NCI-H1694 (cell line): ENCODE results near the gene MPHOSPH6.
"Not testable (repeated sequence)": the region's sequence is repeated elsewhere in the genome, so short reads cannot be mapped to it uniquely, and the experiment has no call there.

Experiments used
- DNase-seq: peaks from one replicate; lab custom pipeline; 2025; lab: John Stamatoyannopoulos, UW

The MPHOSPH6 gene

DNA sequence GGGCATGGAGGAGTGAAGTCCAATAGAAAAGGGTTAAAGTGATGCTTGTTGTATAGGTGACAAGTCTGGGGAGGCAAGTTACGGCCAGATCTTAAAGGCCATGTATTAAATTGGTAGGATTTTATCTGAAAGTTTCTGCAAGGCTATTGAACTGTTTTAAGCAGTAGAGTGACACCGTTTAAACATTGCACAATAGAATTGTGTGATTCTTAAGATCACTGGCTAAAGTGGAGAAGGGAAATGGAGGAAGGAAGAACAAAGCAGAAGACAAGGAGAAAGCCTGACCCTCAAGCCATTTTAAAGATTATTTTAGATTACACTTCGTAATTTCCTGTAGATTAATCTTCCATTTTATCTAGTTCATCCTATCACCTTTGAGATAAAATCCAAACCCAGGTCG, 5.6 kb upstream of the MPHOSPH6 start:
- no peak for DNase-seq

DNA sequence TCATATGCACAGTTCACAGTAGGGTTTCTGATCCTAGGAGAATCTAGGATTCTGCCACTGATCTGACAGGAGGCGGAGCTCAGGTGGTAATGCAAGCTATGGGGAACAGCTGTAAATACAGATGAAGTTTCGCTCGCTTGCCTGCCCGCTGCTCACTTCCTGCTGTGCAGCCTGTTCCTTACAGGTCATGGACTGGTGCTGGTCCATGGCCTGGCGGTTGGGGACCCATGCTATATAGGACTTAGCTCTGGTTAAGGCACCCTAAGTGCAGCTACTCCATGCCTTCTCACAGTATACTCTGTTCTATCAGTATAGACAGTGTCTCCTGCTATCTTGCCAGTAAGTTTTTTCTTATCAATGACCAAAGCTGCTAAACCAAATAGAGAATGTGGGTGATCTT, 2.4 kb downstream of the MPHOSPH6 start:
- no peak for DNase-seq

DNA sequence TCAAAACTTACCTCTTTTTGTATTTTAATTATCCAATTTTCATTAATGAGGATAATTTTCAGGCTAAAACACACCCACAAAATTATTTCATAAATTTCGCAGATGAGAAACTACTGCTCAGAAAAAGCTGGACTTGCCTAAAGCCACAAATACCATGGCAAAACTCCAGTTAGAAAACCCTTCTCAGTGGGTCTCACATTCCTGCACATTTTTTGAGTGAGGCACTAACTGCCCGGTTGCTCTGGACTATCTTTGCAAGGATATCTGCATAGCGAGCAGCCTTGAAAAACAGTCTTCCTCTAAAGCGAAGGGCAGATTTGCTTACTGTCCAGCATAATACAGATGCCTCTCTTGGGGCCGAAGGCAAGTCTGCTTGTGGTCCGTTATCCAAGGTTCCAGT, 9.8 kb downstream of the MPHOSPH6 start:
- no peak for DNase-seq

DNA sequence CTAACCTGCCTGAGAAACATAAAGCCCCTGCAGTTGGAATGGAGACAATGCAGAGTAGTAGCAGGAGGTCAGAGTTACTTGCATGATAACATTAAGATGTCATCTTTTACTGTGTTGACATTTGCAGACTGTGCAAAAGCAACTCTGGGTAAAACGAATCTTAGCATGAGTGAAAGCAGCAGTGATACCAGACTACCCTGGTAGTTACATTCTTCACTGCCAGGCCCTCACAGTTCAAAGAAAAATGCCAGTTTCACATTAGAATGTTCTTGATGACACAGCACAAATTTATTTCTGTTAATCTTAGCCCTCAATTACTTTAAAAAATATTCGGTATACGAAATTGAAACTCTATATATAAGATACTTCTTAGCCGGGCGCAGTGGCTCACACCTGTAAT, 12.2 kb downstream of the MPHOSPH6 start:
- no peak for DNase-seq

DNA sequence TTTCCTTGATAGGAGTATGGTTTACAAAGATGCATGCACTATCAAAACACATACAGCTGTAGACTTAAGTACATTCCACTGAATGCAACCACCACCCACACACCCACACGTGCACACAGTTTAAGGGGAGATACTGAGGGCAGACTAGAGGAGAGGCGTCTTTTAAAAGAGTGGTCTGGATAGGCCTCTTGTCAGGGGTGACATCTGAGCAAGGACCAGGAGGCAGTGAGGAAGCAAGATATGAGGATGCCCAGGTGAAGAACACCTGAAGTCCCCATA, 12.6 kb downstream of the MPHOSPH6 start:
- no peak for DNase-seq

DNA sequence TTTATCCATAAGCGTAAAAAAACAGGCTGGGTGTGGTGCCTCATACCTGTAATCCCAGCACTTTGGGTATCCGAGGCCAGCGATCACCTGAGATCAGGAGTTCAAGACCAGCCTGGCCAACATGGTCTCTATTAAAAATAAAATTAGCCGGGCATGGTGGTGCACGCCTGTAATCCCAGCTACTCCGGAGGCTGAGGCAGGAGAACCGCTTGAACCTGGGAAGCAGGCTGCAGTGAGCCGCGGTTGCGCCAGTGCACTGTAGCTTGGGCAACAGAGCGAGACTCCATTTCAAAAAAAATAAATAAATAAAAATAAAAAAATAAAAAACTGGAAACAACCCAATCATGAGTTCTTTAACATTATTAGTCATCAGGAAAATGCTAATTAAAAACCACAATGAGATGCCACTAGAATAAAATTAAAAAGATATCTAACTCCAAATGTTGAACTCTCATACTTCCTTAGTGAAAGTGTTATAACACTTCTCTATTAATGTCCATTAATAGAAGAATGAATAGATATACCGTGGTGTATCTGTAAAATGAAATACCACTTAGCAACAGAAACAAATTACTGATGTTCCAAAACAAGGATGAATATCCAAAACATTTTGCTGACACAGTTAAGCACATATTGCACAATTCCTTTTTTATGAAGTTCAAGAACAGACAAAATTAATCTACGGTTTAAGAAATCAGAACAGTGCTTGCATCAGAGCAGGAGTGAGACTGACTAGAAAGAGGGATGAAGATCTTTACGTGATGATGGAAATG, 13.1 kb downstream of the MPHOSPH6 start:
- DNase-seq = no peak

DNA sequence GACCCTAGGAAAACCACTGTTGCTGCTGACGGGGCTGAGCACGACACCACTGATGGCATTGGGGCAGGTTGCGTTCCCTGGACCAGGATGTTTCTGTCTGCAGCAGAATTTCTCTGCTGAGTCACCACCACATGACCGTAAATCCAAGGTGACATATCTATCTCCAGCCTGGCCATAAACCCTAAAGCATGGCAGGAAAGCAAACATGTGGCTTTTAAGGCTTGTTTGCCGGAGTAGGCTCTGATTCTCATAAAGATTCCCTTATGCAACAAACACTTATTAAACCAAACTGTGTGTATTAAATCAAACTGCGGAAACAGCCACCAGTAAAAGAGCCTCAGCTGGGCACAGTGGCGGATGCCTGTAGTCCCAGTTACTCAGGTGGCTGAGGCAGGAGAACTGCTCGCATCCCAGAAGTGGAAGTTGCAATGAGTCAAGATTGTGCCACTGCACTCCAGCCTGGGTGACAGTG, 17.3 kb downstream of the MPHOSPH6 start:
- DNase-seq = no peak

DNA sequence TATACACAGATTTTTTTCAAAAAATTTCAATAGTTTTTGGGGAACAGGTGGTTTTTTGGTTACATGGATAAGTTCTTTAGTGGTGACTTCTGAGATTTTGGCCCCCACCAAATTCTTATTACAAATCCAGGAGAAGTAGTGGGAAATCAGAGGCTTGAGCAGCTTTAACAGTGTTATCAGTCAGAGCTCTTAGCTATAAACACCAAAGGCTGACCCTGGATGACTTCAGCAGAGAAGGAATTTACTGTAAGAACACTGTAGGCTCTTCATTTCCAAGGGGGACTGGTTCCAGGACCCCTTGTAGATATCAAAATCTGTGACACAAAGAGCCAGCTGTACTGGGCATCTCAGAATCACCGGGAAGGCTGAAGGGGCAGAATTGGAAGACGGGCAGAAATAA, 17.8 kb downstream of the MPHOSPH6 start:
- no peak for DNase-seq

DNA sequence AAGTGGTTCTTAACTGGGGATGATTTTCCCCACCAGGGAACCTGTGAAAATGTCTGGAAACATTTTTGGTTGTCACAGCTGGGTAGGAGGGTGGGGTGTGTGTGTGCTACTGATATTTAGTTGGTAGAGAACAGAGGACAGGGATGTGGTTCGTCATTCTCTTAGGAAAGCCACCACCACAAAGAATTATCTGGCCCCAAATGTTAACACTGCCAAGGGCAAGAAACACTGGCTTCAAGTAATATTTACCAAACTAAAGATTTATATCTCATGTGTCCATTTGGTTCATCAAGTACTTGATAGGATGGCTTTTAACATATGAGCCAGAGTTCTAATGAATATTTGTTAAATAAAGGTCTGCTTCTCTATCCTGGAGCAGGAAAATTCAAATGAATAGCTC, 19.5 kb downstream of the MPHOSPH6 start:
- DNase-seq = no peak

DNA sequence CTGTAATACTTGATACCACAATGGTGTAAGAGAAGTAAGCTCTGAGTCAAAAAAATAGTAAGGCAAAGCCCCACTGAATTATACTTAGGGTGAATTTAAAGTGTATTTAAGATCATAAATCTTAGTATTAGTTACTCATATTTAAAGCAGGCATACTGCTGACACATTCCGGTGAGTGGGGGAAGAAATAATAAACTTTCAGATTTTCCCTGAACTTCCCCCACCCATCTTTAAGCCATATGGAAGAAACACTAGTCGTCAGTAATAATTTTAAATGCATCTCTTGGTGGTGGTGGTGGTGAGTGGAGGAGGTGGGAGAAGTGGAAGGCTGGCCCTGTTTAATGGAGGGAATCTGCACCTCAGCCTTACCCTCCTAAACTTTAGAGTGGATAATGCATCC, 20.5 kb downstream of the MPHOSPH6 start:
- no peak for DNase-seq

DNA sequence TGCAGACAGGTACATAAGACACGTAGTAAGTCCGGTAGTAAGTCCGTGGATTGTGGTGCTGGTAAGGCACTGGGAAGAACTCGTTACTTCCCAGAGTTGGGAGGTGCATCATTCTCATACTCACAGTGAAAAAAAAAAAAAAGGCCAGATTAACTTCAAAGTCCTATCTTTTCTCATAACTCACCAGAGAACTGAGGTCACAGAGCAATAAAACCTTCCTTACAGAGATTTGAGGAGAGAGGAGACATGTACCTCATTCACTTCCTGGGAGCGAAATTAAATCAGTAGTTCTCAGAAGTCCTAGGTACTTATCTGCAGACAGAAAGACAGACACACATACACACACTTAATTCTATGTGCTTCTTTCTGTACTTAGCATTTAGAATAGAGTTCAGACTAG, 22.5 kb downstream of the MPHOSPH6 start:
- no peak for DNase-seq

DNA sequence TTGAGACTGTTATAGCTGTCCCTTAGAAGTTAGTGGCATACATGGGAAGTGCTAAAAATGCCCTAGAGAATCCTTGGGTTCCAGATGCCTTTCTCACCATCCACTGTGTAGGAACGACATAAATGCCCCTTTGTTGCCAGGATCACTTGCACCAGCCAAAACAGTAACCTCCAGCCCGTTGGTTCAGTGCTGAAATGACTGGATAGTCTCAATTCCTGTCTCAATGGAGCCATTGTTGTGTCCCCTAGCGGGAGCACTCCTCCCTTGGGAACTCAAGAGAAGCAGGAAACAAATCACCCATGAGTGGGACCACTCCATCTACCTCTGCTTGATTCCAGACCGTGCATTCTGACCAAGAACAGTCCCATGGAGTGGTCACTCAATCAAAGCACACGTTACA, 23.1 kb downstream of the MPHOSPH6 start:
- DNase-seq = no peak

DNA sequence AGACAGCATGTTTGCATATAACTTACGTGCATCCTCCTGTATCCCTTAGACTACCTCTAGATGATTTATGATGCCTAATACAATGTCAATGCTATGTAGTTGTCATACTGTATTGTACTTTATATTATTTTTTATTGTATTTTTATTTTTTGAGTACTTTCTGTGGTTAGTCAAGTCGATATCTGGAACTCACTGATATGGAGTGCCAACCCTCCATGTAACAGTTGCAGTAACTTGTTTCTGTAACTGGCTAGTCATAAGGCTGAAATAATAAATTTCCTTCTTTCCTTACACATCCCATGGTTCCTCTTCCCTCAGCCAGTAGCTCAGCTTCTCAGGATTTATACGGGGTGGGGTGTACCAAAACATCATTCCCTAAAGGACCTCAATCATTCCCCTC, 23.5 kb downstream of the MPHOSPH6 start:
- no peak for DNase-seq

DNA sequence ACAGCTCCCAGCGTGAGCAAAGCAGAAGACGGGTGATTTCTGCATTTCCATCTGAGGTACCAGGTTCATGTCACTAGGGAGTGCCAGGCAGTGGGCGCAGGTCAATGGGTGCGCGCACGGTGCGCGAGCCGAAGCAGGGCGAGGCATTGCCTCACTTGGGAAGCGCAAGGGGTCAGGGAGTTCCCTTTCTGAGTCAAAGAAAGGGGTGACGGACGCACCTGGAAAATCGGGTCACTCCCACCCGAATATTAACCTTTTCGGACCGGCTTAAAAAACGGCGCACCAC, 30.8 kb downstream of the MPHOSPH6 start:
- DNase-seq = not testable (repeated sequence)

DNA sequence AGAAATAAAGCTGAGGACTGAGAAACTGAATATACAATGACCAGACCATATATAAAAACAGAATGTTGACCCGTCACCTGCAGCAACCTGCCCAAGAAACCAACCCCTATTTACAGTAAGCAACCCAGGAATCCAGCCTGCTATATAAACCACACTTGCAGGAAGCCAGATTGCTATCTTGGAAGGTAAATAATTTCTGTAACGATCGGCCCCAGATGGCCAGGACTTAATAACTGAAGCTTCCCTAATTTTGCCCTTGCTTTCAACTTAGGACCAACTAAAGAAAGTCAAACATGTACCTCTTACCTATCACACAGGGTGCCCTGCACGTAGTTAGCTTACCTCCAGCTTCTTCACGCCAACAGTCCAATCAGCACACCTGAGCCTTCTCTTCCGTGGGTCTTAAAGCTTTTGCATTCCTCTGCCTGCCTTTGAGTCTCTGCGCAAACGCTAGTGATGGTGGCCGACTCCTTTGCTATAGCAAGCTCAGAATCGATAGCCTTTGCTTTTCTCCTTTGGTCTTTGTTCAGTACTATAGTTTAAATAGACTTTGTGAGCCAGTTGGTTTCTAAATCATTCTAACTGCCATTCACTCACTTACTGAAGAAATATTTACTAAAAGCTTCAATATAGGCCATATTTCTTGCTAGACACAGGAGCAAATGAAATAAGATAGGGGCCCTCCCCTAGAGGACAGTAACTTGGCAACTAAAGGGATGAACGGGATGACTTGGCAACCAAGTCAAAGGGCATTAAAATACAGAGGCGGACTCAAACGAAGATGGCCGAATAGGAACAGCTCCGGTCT, 31.3 kb downstream of the MPHOSPH6 start:
- no peak for DNase-seq

DNA sequence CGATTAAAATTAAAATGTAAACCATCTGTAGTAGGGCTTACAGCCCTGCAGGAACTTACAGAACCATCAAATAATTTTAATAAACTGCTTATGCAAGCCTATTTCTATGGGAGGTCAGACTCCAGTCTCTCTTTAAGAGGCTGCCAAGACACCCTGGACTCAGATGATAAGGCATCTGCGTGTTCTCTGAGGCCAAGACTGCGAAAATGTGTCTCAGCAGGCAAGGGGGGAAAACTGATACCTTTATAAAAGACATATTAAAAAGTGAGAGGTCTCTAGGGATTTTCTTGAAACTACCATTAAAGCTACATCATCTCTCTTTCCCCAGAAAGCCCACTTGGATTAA, 32.2 kb downstream of the MPHOSPH6 start:
- DNase-seq = no peak

DNA sequence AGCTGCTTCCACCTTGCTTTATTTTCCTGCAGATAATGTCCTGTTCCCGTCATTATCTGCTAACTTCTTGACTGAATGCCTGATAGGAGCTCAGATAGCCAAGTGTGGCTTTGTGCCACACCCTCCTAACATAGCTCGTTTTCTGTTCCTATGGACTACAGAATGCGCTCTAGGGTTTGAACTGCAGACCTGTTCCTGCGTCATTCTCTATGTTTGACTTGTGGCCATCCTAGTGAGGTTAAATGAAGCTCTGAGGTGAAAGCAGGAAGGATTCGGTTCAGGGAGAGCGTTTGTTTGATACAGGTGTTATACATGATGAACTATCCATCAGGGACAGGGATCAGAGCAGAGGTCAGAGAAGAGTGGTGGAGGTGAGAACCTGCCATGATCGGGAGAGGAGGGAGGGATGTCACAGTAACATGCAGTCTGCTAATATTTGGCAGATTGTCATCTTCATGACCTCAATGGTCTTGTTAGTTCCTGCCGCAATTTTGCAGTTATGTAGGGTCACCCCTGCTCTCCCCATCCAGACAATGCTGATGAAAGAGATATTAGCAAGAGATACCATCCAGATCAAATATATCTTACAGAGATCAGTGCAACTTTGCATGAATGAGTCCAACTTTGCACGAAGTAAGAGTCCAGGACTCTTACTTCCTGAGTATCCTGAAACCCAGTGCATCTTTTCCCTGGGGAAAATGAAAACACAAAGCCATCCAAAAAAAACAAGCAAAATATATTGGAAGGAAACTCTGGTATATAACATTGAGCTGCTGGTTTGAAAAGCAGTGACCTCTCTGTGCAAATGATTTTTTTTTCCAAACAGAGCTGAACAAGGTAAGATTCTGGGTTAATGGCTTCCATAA, 32.8 kb downstream of the MPHOSPH6 start:
- DNase-seq = no peak

DNA sequence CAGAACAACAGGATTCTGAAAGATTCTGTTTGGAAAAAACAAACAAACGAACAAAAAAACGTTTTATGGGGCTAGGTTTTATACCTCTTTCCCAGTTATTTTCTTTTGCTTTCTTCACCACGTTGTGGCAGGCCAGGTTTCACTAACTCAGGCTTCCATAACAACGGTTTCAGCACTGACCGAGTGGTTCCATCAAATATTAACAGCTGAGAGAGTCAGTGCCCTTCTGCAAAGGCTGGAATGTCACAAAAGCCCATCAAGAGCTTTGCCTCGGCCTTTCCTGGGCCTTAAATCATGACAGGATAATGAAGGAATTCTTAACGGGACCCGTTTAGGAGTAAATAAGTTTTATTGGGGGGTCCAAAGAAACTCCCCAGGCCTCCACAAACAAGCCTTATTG, 34.2 kb downstream of the MPHOSPH6 start:
- DNase-seq = no peak

DNA sequence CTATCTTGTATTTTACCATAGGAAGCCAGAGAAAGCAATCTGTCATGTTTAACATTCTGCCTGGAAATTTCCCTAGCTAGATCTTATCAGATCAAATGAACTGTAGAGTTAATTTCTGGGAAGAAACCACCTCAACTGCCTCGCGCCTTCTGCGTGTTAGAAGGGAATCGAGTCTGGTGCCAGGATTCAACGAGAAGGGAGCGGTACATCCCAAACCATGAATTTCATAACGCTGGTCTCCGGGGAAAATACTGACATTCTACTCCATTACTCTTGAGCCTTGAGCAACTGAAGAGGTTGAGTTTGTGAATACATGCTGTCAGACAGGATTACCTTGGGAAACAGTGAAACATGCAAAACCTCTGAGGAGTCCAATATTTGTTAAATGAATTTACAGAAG, 35.2 kb downstream of the MPHOSPH6 start:
- DNase-seq = no peak

DNA sequence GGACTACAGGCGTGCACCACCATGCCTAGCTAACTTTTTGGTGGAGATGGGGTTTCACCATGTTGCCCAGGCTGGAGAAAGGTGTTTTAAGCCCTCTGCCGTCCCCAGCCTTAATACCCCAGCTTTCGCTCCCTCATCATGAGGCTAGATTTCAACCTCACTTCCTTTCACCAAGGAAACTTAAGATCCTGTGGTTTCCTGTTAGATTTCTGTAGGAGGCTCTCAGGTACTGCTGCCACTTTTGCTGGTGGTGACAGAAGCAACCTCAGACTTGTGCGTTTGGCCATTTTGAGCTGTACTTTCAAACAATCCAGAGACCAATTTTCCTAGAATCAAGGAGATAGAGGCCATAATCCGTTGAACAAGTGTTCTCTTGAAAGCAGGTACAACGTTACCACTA, 36.2 kb downstream of the MPHOSPH6 start:
- no peak for DNase-seq

DNA sequence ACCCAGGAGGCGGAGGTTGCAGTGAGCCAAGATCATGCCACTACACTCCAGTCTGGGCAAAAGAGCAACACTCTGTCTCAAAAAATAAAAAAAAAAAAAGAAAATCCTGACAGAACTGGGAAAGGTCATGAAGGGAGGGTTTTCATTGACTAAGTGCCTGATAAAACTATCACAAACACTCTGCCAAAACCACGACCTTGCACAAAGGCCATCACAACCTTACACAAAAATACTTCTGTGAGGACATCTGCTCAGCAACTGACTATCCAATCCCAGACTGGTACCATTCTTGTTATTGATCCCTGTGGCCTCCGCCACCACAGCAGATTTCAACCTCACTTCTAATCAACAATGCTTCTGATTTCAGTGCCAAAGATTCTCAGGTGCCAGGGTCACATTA, 40.1 kb downstream of the MPHOSPH6 start:
- no peak for DNase-seq

DNA sequence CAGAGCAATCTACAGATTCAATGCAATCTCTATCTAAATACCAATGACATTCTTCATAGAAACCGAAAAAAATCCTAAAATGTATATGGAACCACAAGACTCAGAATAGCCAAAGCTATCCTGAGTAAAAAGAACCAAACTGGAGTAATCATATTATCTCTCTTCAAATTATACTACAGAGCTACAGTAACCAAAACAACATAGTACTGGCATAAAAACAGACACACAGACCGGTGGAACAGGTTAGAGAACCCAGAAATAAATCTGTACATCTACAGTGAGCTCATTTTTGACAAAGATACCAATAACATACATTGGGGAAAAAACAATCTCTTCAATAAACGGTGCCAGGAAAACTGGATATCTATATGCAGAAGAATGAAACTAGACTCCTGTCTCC, 45.4 kb downstream of the MPHOSPH6 start:
- DNase-seq = no peak

DNA sequence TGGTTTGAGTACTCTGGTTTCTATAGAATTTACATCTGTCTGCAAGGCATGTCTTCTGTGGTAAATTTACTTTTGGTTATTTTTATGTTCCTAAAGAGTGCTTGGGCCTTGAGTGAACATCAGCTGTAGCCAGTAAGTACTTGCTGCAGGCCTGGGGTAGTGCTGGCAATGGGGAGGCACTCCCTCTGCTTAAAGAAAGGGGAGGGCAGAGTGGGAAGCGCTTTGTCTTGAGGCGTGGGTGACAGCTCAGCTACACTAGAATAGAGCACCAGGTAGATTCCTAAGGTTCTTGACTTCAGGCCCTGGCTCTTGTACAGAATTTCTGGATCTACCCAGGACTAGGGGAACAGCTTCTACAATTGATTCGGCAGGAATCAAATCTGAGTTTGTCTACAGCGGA, 50.6 kb downstream of the MPHOSPH6 start:
- no peak for DNase-seq
